ENCODE data around the gene CNTN6.

The CNTN6 gene

DNA sequence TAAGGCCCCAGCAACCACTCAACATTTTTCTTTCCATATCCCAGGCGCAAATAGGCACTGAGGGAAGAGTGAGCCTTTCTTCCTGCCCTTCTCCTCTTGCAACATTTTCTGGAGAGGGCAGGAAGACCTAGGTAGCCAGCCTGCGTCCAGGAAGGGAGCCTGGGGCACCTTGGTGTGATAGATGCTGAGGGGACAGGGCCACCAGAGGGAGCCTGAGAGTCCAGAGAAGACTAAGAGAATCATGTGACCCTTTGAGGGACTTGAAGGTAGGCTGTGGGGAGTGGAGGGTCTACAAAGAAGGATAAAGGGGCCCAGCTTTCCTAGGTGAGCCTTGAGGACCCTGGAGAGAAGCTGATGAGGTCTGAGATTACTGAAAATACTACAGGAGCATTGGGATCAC lies 346.6 kb downstream of the CNTN6 start:
- no peak for DNase-seq

DNA sequence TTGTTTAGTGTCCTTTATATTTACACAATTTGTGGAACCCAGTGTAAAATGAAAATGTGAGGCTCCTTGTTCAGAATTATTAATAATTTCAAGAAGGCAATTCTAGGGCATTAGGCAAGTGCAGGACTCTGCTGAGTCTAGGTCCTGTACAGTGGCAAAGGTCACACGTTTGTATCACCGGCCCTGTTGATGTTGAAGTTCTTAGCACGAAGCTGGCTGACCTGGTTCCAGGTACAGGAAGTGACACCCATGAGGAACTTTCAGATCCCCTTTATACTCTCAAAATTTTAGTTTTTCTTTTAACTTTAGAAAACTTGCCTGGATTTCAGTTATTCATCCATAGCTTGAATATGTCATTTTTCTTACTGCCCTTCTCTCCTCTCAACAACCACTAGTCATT lies 349.4 kb downstream of the CNTN6 start:
- no peak for DNase-seq

DNA sequence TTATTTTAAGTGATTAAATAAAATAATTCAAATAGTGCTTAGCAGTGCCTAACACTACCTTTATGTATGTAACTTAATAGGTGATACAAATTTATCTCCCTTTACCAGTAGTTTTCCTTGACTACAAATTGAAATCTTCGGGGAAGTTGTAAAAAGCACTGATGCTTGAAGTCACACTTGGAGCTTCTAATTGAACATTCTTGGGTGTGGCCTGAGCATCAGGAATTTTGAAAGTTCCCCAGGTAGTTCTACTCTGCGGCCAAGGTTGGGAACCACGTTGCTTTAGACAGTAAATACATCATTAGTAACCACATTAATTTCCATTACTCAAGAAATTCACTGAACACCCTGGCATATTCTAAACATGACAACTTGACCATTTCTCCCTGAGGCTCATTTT lies 351.4 kb downstream of the CNTN6 start:
- no peak for DNase-seq

DNA sequence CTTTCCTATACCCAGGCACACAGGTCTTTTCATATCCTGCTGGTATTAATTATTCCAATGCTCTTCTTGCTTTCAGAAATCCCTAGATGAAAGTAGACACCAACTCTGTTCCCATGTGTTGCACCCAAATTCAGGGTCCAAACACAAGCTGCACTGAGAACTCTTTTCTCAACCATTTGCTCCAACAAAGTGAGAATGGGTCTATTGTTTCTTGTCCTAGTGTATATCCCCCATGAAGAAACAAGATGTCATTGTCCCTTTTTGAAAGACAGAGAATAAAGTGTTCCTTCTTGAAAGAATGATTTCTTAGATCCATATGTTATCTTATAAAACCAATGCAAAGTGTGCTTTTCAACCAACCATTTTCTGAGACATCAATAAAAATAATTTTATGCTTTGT lies 353.7 kb downstream of the CNTN6 start:
- DNase-seq: no peak

DNA sequence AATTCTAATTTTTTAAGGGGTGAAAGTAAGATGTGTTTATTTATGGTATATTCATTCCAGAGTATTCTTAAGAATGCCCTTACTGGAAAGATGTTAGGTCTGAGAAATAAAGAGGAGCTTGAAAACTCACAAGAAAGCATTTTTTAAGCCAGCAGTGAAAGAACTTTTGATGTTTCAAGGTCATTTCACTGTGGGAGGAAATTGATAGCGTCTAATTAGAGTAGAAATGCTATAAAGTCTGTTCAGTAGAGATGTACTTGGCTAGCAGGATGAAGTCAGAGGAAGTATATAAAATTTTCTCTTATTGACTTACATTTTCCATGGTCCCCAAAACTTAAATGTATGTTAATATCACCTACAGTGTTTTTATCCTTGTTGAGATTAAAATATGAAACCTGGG lies 354.6 kb downstream of the CNTN6 start:
- DNase-seq: no peak

DNA sequence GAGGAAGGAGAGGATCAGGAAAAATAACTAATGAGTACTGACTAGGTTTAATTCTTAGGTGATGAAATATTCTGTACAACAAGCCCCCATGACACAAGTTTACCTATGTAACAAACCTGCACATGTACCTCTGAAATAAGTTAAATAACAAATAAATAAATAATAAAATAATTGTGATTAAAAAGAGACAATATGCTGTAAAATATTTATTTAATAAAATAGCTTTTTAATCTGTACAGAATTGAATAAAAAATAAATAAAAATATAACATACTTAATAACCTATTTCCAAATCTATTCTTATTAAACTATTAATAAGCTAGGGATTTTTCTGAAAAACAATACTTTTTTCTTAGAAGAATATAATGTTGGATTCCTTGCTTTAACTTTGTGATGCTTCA lies 355.6 kb downstream of the CNTN6 start:
- no peak for DNase-seq

All from stimulated activated CD4-positive, alpha-beta T cell treated with anti-CD3 and anti-CD28 coated beads, Interleukin-4, amount 100 ng/mL, for 4 hours (primary cell).